GM18498 (cell line): ENCODE data around the gene IFIT1.
"Not testable (repeated sequence)": the region's sequence is repeated elsewhere in the genome, so short reads cannot be mapped to it uniquely, and the experiment has no call there.

Experiments
- ATAC-seq: cut with Tn5 transposase; IDR thresholded peaks from one replicate; pipeline ENCODE4 v1.9.1; 2021; ENCODE audit warnings: mild to moderate bottlenecking, moderate library complexity; ENCODE audit not compliant: unreplicated experiment

The IFIT1 gene

GRCh38 chr10:89364531-89364930 is 27.9 kb upstream of the IFIT1 start:
- ATAC-seq: no peak

GRCh38 chr10:89367529-89367928 is 24.9 kb upstream of the IFIT1 start:
- peak; percentile 77 for ATAC-seq

DNA sequence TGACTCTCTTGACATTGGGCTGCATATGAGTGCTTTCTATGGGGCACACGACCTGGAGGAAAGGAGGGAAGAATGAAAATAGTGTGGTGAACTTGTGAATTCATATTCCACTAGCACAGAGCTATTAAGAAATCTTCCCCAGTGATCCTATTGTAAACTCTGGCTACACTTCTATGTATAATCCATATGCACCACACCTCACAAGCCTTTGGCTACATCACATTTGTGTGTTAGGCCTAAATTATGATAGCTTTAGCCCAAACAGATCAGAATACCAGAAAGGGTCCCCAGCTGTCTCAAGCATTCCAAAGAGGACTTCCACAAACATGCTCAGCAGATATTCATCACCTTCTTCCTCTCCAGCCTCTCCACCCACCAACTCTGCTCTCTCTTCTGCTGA is 24.3 kb upstream of the IFIT1 start:
- ATAC-seq: no peak

DNA sequence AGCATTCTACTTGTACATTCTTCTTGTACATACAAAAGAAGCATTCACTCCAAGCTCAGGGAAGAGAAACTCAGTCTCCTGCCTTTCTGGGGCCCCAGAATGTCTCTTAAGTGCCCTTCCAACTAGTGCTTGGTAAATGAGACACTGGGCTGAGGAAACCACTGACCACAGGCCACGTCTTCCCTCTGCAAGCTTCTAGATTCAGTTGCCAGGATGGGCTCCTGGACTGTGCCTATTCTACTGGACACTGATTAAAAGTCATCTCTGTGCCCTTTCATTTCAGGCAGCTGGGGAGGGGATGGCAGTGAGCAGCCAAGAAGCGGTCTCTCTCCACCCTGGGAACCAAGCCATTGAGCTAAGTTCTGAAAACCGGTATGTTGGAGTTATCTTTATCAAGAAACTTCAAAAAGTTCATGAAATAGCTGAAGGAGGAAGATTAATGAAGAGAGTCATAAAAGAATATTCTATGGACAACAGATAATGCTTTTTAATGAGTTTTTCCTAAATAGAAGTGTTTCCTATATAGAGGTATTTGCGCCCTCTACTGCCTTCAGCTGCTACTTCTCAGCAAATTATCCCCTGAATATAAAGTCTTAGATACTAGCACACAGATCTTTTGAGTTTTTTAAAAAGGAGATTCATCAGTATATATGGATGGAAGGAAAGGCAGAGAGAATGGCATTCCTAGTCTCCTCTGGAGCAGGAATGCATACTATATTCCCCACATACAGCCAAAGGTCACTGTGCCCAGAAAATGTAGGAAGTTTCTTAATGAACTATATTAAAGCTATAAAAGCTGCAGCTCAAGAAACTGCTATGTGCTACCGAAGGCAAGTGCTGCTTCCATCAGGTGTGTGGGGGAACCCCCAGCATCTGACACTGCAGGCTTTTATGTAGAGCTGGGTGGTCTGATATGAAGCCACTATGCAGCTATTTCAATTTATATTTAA is 23.0 kb upstream of the IFIT1 start:
- ATAC-seq: no peak

- no peak for ATAC-seq
Observed at GRCh38 chr10:89371079-89371478, 21.3 kb upstream of the IFIT1 start.

GRCh38 chr10:89371987-89372386 is 20.4 kb upstream of the IFIT1 start:
- ATAC-seq: no peak

- no peak for ATAC-seq
Observed at GRCh38 chr10:89373916-89374711, 18.3 kb upstream of the IFIT1 start.

- no peak for ATAC-seq
Observed at GRCh38 chr10:89374713-89375141, 17.7 kb upstream of the IFIT1 start.

DNA sequence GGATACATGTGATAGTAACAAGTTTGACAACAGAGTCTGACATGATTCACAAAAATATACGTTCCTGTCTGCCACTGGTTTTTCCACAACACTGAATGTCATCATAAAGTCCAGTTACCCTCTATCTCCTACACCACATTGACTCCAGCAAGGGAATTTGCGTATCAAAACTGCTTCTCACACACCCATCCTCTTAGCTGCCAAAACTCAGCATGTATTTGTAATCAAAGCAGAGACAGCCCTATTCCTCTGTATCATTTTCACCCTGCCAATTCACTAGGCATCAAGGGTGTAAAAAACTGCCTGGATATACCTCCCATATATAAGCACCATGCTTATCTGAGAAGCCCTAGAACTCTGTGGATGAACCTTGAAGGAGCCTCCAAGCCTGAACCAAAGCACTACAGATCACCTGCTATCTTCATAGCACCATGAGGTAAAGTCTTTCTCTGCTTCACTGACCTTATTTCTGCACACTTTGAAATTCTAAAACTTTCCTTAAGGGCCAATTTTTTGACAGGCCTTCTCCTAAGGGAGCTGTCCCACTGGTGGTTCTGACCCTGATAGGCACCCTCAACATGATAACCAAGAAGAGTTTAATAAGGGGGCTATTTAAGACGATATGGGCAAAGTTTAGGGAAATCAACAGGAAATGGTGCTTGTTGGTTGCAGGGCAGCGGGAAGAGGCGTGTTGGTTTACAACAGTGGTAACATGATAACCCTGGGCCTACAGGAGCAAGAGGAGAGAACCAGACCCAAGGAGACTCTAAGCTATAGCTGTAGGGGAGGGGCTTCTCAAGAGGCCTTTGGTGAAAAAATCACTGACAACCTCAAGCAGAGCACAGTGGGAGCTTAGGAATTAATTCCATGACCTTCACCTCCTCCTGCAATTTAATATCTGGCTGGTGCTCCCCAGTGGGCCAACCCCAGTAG is 14.5 kb upstream of the IFIT1 start, which contains the start of gene IFIT1B:
IFIT1B (plus strand) TSS at position 352 of the 933 bp plus-strand sequence; CDS start at position 432, 80 bp downstream.
- no peak for ATAC-seq

GRCh38 chr10:89379103-89379502 is 13.3 kb upstream of the IFIT1 start:
- ATAC-seq: no peak

DNA sequence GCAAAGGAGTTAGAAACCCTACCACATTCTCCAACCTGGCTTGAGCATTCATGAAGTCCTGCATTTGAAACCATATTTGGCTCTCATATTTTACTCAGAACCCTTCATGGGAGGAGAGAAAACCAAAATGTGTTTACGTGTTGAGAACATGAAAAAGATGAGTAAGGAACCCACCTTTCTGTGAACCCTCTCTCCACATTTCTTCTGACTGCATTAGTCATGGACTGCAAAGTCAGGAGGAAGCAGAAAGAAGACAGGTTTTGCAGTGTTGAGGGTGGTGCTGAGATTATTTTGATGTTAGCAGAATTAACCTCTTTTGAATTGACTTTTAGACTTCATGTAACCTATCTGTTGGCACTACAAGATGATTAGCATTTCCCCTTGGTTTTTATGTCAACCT is 9.7 kb upstream of the IFIT1 start:
- no peak for ATAC-seq

DNA sequence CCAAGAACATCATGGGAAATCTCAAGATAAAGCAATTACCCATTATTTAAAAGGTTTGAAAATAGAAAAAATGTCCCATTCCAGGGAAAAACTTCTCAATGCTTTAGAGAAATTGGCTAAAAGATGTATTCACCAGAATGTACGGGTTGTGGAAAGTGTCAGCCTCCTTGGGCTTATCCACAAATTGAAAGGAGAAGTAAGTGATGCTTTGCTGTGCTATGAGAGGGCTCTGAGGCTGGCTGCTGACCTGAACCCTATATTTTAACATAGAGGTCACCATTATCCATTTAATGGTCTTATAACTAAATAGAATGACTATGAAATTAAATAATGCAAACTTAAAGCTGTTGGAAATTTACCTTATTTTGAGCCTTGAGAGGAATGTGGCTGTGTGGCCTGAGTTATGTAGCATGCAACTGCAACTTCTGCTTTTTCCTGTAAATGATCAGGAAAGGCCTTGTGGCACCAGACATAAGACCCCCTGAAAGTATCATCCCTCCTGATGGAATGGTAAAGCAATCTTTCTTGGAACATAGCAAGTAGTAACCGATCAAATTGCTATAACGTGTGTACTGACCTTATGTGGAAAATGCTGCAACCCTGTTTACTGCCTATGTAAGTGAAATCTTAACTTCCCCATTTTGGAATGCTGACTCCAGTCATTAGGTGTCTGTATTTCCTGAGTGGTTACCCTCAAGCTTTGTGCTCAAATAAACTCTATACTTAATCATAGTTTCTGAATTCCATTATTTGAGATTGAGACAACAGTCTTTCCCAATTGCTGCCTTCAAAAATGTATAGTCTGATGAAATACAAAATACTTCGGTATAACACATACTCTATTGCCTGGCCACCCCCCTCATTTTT is 7.7 kb upstream of the IFIT1 start:
- no peak for ATAC-seq

DNA sequence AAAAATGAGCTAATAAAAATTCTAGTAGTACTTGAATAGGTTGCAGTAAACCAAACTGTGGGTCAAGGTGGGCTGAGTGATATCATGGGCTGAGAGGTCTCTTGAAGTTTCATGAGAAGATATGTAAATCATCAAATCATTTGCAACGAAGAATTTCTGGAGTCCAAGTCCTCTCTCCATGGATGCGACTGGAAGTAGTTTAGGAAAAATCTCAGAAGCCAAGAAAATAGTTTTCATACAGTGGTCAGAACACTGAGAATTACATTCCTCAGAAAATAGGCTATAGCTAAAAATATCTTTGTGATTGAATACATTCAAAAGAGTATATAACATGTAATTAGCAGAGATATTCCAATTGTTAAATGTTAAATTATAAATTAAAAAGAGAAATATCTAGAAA is 3.6 kb upstream of the IFIT1 start:
- no peak for ATAC-seq

GRCh38 chr10:89389254-89389653 is 3.2 kb upstream of the IFIT1 start:
- no peak for ATAC-seq

GRCh38 chr10:89390476-89391225 is 1.8 kb upstream of the IFIT1 start:
- ATAC-seq: no peak

DNA sequence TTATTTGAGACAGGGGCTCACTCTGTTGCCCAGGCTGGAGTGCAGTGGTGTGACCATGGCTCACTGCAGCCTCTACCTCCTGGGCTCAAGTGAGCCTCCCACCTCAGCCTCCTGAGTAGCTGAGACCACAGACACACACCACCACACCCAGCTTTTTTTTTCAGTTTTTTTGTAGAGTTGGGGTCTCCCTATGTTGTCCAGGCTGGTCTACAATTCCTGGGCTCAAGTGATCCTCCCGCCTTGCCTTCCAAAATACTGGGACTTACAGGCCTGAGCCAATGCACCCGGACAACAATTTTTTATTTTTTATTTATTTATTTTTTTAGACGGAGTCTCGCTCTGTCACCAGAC is 1.2 kb upstream of the IFIT1 start:
- ATAC-seq: not testable (repeated sequence)

DNA sequence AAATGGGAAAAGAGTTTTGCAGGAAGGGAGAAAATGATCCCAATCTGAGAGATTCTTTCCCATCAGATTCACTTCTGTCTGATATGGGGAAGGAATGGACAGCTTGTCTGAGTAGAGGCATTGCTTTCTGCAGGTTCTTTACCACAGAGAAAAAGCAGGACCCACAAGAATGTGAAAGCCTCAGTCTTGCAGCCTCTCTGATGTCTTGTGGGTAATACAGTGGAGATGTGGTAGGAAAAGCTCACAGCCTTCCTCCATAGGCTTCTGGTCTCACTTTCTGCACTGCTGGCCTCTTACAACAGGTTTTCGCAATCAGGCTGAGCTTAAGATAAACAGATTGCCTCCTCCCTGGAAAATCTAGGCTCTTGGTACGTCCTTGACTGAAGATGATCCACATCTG is 551 bp downstream of the IFIT1 start:
- ATAC-seq: peak; percentile 38

DNA sequence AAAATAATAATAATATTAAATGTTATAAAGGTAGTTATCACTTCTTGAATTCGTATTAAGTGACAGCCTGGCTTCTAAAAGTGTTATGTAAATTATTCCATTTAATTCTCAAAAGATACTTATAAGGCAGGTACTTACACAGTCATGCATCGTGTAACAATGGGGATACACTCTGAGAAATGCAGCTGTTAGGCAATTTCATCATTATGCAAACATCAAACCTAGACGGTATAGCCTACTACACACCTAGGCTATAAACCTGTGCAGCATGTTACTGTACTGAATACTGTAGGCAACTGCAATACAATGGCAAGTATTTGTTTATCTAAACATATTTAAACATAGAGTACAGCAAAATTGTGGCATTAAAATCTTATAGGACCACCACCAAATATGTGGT is 1.5 kb downstream of the IFIT1 start:
- no peak for ATAC-seq

DNA sequence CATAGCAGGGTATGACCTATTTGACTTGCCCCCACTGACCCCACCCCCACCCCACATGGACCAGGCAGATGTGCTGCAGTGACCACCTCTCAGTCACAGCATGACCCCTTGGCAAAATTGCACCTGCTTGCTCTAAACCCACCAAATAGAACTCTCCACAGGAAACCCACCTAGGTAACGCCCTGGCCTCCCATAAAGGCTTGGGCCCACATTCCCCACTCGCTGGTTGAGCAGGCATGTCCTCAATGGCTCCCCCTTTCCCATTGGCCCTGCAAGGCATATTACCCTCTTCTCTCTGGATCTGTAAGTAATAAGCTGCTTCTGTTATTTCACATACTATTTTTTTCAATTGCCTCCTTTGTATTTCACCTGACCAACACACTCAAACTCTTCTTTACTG is 2.7 kb downstream of the IFIT1 start:
- no peak for ATAC-seq
